H1 (cell line): ENCODE measurements around the gene MUC5B. TPM values are rescaled to one million over a fixed set of nuclear protein-coding genes. Genes with fewer than 3 reads are reported as not detected.

ENCODE experiments used
- CTCF ChIA-PET: fragments of 300-600 bp; sonication (Branson Sonifier 250); formaldehyde crosslinking; loops from one replicate; lab custom pipeline; 2021; ENCODE audit not compliant: partially characterized antibody; lab: Charles Lee
- POLR2A ChIA-PET: fragments of 300-600 bp; sonication (Branson Sonifier 250); formaldehyde crosslinking; loops from one replicate; lab custom pipeline; 2021; ENCODE audit warnings: inconsistent platforms; ENCODE audit not compliant: partially characterized antibody; lab: Charles Lee
- DNase-seq, 2 experiments: peaks; one replicate each; pipeline versions ENCODE4 v3.0.0 to v3.0.0-alpha.2; 2010 to 2022; ENCODE audit warnings: low spot score in 2 of 2, low read depth in 1 of 2, mixed read lengths in 1 of 2
- FAIRE-seq: peaks from 2 replicates; lab custom pipeline; 2011; peaks lifted over from hg19 to GRCh38; lab: Jason Lieb, UNC
- H2AFZ ChIP-seq: 2 replicates; pipeline ENCODE4 v1.8.1; 2012; ENCODE audit warnings: low read length, inconsistent platforms
- H2AK5ac ChIP-seq: 2 replicates; pipeline ENCODE4 v1.6.1; 2013; ENCODE audit warnings: low read depth, low read length
- H2BK120ac ChIP-seq: replicated peaks from 2 replicates; pipeline ENCODE3; 2013; ENCODE audit warnings: low read depth, low read length, inconsistent platforms
- H2BK12ac ChIP-seq: 2 replicates; pipeline ENCODE4 v1.6.1; 2013; ENCODE audit warnings: low read depth, low read length
- H2BK15ac ChIP-seq: 2 replicates; pipeline ENCODE4 v1.6.1; 2013; ENCODE audit warnings: low read length
- H2BK20ac ChIP-seq: 2 replicates; pipeline ENCODE4 v1.6.1; 2013; ENCODE audit warnings: low read length
- H2BK5ac ChIP-seq: 2 replicates; pipeline ENCODE4 v1.6.1; 2013; ENCODE audit warnings: low read depth, low read length
- H3K14ac ChIP-seq: 2 replicates; pipeline ENCODE4 v1.6.1; 2013; ENCODE audit warnings: inconsistent platforms; ENCODE audit not compliant: insufficient read length
- H3K18ac ChIP-seq: 2 replicates; pipeline ENCODE4 v1.6.1; 2013; ENCODE audit warnings: low read length; ENCODE audit errors: extremely low read depth
- H3K23ac ChIP-seq: 2 replicates; pipeline ENCODE4 v1.6.1; 2013; ENCODE audit warnings: inconsistent platforms; ENCODE audit not compliant: insufficient read length
- H3K23me2 ChIP-seq: 2 replicates; pipeline ENCODE4 v1.6.1; 2013; ENCODE audit warnings: low read depth, low read length
- H3K27ac ChIP-seq: 2 replicates; pipeline ENCODE4 v1.6.1; 2011; ENCODE audit warnings: low read depth, low read length, inconsistent platforms
- H3K27me3 ChIP-seq, 4 experiments: replicated peaks in 1 of 4; 1 replicate in 1 of 4; 2 replicates in 3 of 4; pipeline versions ENCODE4 v1.6.1 to v1.8.1; 2011 to 2013; ENCODE audit warnings: low read length in 3 of 4, mild to moderate bottlenecking in 3 of 4, inconsistent platforms in 2 of 4, mixed read lengths in 2 of 4, moderate library complexity in 1 of 4; ENCODE audit not compliant: control insufficient read depth in 3 of 4, insufficient read depth in 3 of 4; ENCODE audit errors: extremely low read depth in 1 of 4
- H3K36me3 ChIP-seq, 4 experiments: 2 replicates each; pipeline versions ENCODE4 v1.6.1 to v1.8.1; 2011 to 2013; ENCODE audit warnings: mild to moderate bottlenecking in 4 of 4, low read length in 3 of 4, moderate library complexity in 2 of 4, control low read depth in 1 of 4, inconsistent platforms in 1 of 4; ENCODE audit not compliant: insufficient read depth in 4 of 4, control insufficient read depth in 2 of 4
- H3K4ac ChIP-seq: replicated peaks from 2 replicates; pipeline ENCODE3; 2013; ENCODE audit warnings: low read length, low read depth, mixed read lengths, inconsistent platforms; ENCODE audit not compliant: insufficient read length
- H3K4me1 ChIP-seq, 4 experiments: replicated peaks in 1 of 4; 1 replicate in 1 of 4; 2 replicates in 3 of 4; pipeline versions ENCODE4 v1.6.1 to v1.8.1; 2011 to 2013; ENCODE audit warnings: low read length in 3 of 4, inconsistent platforms in 2 of 4, mixed read lengths in 1 of 4; ENCODE audit not compliant: insufficient read depth in 4 of 4, control insufficient read depth in 3 of 4
- H3K4me2 ChIP-seq, 2 experiments: 2 replicates each; pipeline versions ENCODE4 v1.6.1 to v1.8.1; 2011 to 2013; ENCODE audit warnings: low read depth in 2 of 2, low read length in 2 of 2, control low read depth in 1 of 2, inconsistent platforms in 1 of 2, mild to moderate bottlenecking in 1 of 2; ENCODE audit not compliant: insufficient read depth in 1 of 2
- H3K4me3 ChIP-seq, 4 experiments: fragments of 200-600, 300-600 bp in 1 of 4; sonication (generic), shearing (Covaris generic), sonication (Bioruptor Twin) in 1 of 4; 2 replicates each; pipeline versions ENCODE4 v1.5.1 to v1.8.1; 2011 to 2016; ENCODE audit warnings: low read length in 4 of 4, low read depth in 3 of 4, control low read depth in 2 of 4, inconsistent platforms in 2 of 4, mild to moderate bottlenecking in 2 of 4, mixed read lengths in 1 of 4, moderate library complexity in 1 of 4; ENCODE audit not compliant: insufficient read depth in 2 of 4; ENCODE audit errors: extremely low read depth in 1 of 4
- H3K56ac ChIP-seq: replicated peaks from 2 replicates; pipeline ENCODE3; 2013; ENCODE audit warnings: low read depth, mild to moderate bottlenecking, mixed read lengths, low read length, inconsistent platforms; ENCODE audit not compliant: insufficient read length
- H3K79me1 ChIP-seq: 2 replicates; pipeline ENCODE4 v1.6.1; 2013; ENCODE audit warnings: low read depth, low read length, control low read depth
- H3K79me2 ChIP-seq, 2 experiments: 2 replicates each; pipeline versions ENCODE4 v1.6.1 to v1.8.1; 2012 to 2013; ENCODE audit warnings: low read length in 2 of 2, mild to moderate bottlenecking in 2 of 2, inconsistent platforms in 1 of 2; ENCODE audit not compliant: insufficient read depth in 2 of 2, control insufficient read depth in 1 of 2
- H3K9ac ChIP-seq, 4 experiments: replicated peaks in 1 of 4; 1 replicate in 1 of 4; 2 replicates in 3 of 4; pipeline versions ENCODE4 v1.6.1 to v1.8.1; 2011 to 2013; ENCODE audit warnings: low read depth in 3 of 4, low read length in 3 of 4, control low read depth in 2 of 4, mild to moderate bottlenecking in 2 of 4, moderate library complexity in 2 of 4, inconsistent platforms in 1 of 4; ENCODE audit errors: extremely low read depth in 1 of 4
- H3K9me3 ChIP-seq, 2 experiments: 2 replicates each; pipeline versions ENCODE4 v1.6.1 to v1.8.1; 2012 to 2013; ENCODE audit warnings: mild to moderate bottlenecking in 2 of 2, moderate library complexity in 2 of 2, control low read depth in 1 of 2, inconsistent platforms in 1 of 2, low read depth in 1 of 2, low read length in 1 of 2, mixed read lengths in 1 of 2; ENCODE audit not compliant: insufficient read depth in 2 of 2
- H4K20me1 ChIP-seq, 2 experiments: replicated peaks in 1 of 2; 2 replicates each; pipeline versions ENCODE3 to v1.8.1; 2011 to 2013; ENCODE audit warnings: inconsistent platforms in 2 of 2, low read length in 2 of 2, mild to moderate bottlenecking in 1 of 2; ENCODE audit not compliant: insufficient read depth in 2 of 2, control insufficient read depth in 1 of 2
- H4K5ac ChIP-seq: 2 replicates; pipeline ENCODE4 v1.6.1; 2013; ENCODE audit warnings: low read length, low read depth, mixed read lengths, inconsistent platforms; ENCODE audit not compliant: insufficient read length
- H4K8ac ChIP-seq: 2 replicates; pipeline ENCODE4 v1.8.0; 2013; ENCODE audit warnings: mild to moderate bottlenecking, moderate library complexity, low read length, inconsistent platforms; ENCODE audit not compliant: insufficient read depth; ENCODE audit errors: extremely low read depth
- H4K91ac ChIP-seq: replicated peaks from 2 replicates; pipeline ENCODE3; 2013; ENCODE audit warnings: low read length, mixed read lengths, inconsistent platforms; ENCODE audit not compliant: insufficient read length
- BCL11A ChIP-seq, 2 experiments: IDR thresholded peaks; one replicate each; pipeline ENCODE4 v1.6.1; 2011; ENCODE audit warnings: low read depth in 2 of 2, low read length in 2 of 2, mild to moderate bottlenecking in 2 of 2
- BRCA1 ChIP-seq: IDR thresholded peaks from 2 replicates; pipeline ENCODE4 v1.6.1; 2012; ENCODE audit warnings: low read depth, low read length, improper control_type of control experiment
- CTBP2 ChIP-seq: IDR thresholded peaks from 2 replicates; pipeline ENCODE4 v1.7.0; 2011; ENCODE audit warnings: borderline replicate concordance, mild to moderate bottlenecking, moderate library complexity, mixed read lengths, low read length; ENCODE audit not compliant: insufficient read depth, insufficient read length
- GTF2F1 ChIP-seq: IDR thresholded peaks from 2 replicates; pipeline ENCODE4 v1.6.1; 2012; ENCODE audit warnings: low read depth, low read length, improper control_type of control experiment, borderline replicate concordance
- KDM4A ChIP-seq: IDR thresholded peaks from one replicate; pipeline ENCODE4 v1.7.1; 2012; ENCODE audit warnings: low read depth, mild to moderate bottlenecking, moderate library complexity, low read length, inconsistent platforms; ENCODE audit not compliant: severe bottlenecking
- NANOG ChIP-seq: IDR thresholded peaks from 2 replicates; pipeline ENCODE4 v1.6.1; 2011; ENCODE audit warnings: low read length, low read depth, mild to moderate bottlenecking, inconsistent platforms; ENCODE audit not compliant: insufficient read depth, poor library complexity, severe bottlenecking
- POLR2AphosphoS5 ChIP-seq: IDR thresholded peaks from 2 replicates; pipeline ENCODE4 v1.6.1; 2011; ENCODE audit warnings: low read depth, low read length
- RBBP5 ChIP-seq: IDR thresholded peaks from 2 replicates; pipeline ENCODE4 v1.7.1; 2012; ENCODE audit warnings: low read depth, mild to moderate bottlenecking, inconsistent platforms, low read length, moderate library complexity, borderline replicate concordance
- RNF2 ChIP-seq: fragments of 200-900, 300-1000 bp; sonication (generic); IDR thresholded peaks from 2 replicates; pipeline ENCODE4 v1.7.1; 2016; ENCODE audit warnings: borderline replicate concordance, low read depth, mild to moderate bottlenecking, antibody characterized with exemption, low read length; ENCODE audit not compliant: poor library complexity, severe bottlenecking; ENCODE audit errors: missing control alignments
- TAF1 ChIP-seq: IDR thresholded peaks from 2 replicates; pipeline ENCODE4 v1.6.1; 2011; ENCODE audit warnings: mild to moderate bottlenecking, low read depth, low read length
- TCF12 ChIP-seq: IDR thresholded peaks from 2 replicates; pipeline ENCODE4 v1.6.1; 2011; ENCODE audit warnings: low read depth, mild to moderate bottlenecking, low read length
- YY1 ChIP-seq: IDR thresholded peaks from 2 replicates; pipeline ENCODE4 v1.6.1; 2011; ENCODE audit warnings: low read depth, mild to moderate bottlenecking, low read length
- WGBS, 2 experiments: shearing (Covaris generic) in 1 of 2; methylation state at CpG; one replicate each; pipeline versions ENCODE4 v1.1.6 to v1.1.7; 2013 to 2015; ENCODE audit warnings: low lambda C conversion rate in 2 of 2, mixed read lengths in 2 of 2, inconsistent platforms in 1 of 2, low coverage in 1 of 2, missing lambda C conversion rate in 1 of 2; ENCODE audit not compliant: insufficient replicate concordance in 2 of 2, insufficient coverage in 1 of 2, insufficient read length in 1 of 2; ENCODE audit errors: extremely low coverage in 1 of 2, missing lambda C conversion rate in 1 of 2; 5-methylcytosine and 5-hydroxymethylcytosine counted together
- polyA plus RNA-seq, 7 experiments: library from polyadenylated mRNA; depleted of rRNA in 3 of 7; stranded (reverse) in 5 of 7; unstranded in 2 of 7; fragments of >200 nt in 5 of 7; fragments of 200-250 nt in 2 of 7; gene quantifications; 1 replicate in 5 of 7; 2 replicates in 1 of 7; 4 replicates in 1 of 7; pipeline versions ENCODE4 v1.2.1 to v1.2.3, GENCODE V29; 2011 to 2013; ENCODE audit warnings: missing spikeins in 2 of 7, mixed read lengths in 2 of 7
- total RNA-seq: library from RNA; stranded (reverse); fragmentation: NEBNext Ultra II Directional; extraction: Animal tissue kit (Norgen Biotek cat#: 25700); gene quantifications from 2 replicates; pipeline ENCODE4 v1.2.1, GENCODE V29; 2021

MUC5B gene
- total and polyA plus RNA-seq, 2 of the 8 experiments (the other 6 are each of a cell fraction or from before 2014, with no cell fraction given), result 0.02 to 0.03 TPM

DNA sequence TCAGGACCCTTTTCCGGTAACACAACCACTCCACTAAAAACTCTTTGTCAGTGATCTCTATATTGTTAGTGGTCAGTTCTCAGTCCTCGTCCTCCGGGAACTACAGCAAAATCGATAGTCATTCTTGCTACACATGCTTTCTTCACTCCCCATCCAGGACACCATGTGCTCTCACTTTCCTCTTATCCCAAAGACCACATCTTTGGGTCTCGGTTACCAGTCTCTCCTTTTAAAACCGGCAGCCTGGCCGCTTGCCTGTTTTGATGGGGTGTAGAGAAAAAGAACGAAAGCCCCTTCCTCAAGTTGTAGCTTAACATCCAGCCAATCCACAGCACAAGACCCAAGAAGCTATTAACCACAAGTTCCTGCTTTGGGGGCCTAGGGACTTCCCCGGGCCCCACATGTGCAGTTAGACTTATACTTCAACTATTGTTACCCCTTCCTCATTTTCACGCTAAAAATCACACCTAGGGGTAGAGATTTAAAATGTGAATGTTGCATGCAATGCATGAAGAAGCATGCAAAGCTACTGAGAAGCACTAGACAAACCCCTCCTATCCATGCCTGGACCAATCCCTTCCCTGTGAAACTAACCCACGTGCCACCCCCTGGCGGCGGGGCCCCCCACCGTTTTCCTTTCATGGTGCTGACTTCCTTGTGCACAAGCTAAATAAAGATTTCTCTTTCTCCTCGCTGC is 88.1 kb downstream of the MUC5B start:
- Histone ChIP-seq H2BK120ac (no peak overlapping the region), H3K56ac (no peak overlapping the region), H3K27me3 (no peaks in the 10 kb centered on the region; a peak in 1 of 7 replicates), H2BK20ac (no peak overlapping the region), H3K4me3 (peak overlapping the region in 1 of 4 experiments; percentile 84; a peak in 2 of 8 replicates), H3K79me2 (peaks cover 0 to 20% of the 10 kb centered on the region in 2 experiments; a peak in 3 of 4 replicates), H3K4me2 (peak overlapping the region in 1 of 2 experiments; percentile 67; a peak in 2 of 4 replicates), H3K9me3 (peaks cover 7% of the 10 kb centered on the region in 2 experiments; a peak in 1 of 4 replicates), H3K79me1 (peaks cover 3% of the 10 kb centered on the region), H3K9ac (no peak overlapping the region), H3K36me3 (no peaks in the 10 kb centered on the region), H3K18ac (no peak overlapping the region), H3K4me1 (peaks cover 0 to 7% (median 1%) of the 10 kb centered on the region in 4 experiments; a peak in 4 of 7 replicates), H3K23me2 (peaks cover 4% of the 10 kb centered on the region; the same call in 1 of the 2 replicates), H2BK15ac (no peak overlapping the region), H3K14ac (no peak overlapping the region), H3K4ac (no peak overlapping the region), H2BK5ac (no peak overlapping the region), H2AK5ac (no peak overlapping the region), H4K91ac (no peak overlapping the region), H3K23ac (no peak overlapping the region), H2AFZ (no peak overlapping the region), H4K8ac (no peak overlapping the region), H4K20me1 (peaks cover 3 to 9% of the 10 kb centered on the region in 2 experiments), H2BK12ac (no peak overlapping the region), H3K27ac (no peak overlapping the region), H4K5ac (no peak overlapping the region)
- no peak for FAIRE-seq
- POLR2A ChIA-PET, result interaction anchor here (0.9 to 2.7 kb wide), 4 partner anchors 25 to 41 kb away, joined by 3 to 12 read pairs (median 4); no protein-coding TSS in a partner anchor
- WGBS, 2 experiments, result 82% methylated on average over 15 of the region's 15 CpGs; no CpG with 5 or more reads in 1 of the 2 experiments
- peak in 1 of 2 experiments; percentile 46 for DNase-seq
- CTCF ChIA-PET, result interaction anchor here (1.0 to 1.5 kb wide), 2 partner anchors 9 to 205 kb away, joined by 4 read pairs; no protein-coding TSS in a partner anchor
- no peak for TF ChIP-seq POLR2AphosphoS5
- no peak for TF ChIP-seq BCL11A (IDR thresholded peaks at IDR 0.05; ENCODE audit: low read depth in 2 of 2, low read length in 2 of 2)
- no peak for TF ChIP-seq RNF2
- no peak for TF ChIP-seq BRCA1
- TF ChIP-seq RBBP5, result no peak
- no peak for TF ChIP-seq GTF2F1
- no peak for TF ChIP-seq YY1
- TF ChIP-seq TCF12, result no peak
- no peak for TF ChIP-seq CTBP2
- no peak for TF ChIP-seq KDM4A
- TF ChIP-seq TAF1, result no peak
- TF ChIP-seq NANOG, result no peak
